Measurements from ENCODE around the gene COL19A1.

Gene COL19A1

GRCh38 chr6:70073637-70074036, 207.3 kb downstream of the COL19A1 start:
- no peak for DNase-seq

GRCh38 chr6:70079241-70079640, 212.9 kb downstream of the COL19A1 start:
- DNase-seq, result no peak

- DNase-seq, result no peak
Observed at GRCh38 chr6:70080443-70081070, 214.2 kb downstream of the COL19A1 start.

GRCh38 chr6:70082830-70083229, 216.5 kb downstream of the COL19A1 start:
- DNase-seq, result no peak

GRCh38 chr6:70086806-70087205, 220.4 kb downstream of the COL19A1 start:
- DNase-seq, result no peak

GRCh38 chr6:70094156-70094555, 227.8 kb downstream of the COL19A1 start:
- no peak for DNase-seq

- DNase-seq, result no peak
Observed at GRCh38 chr6:70099732-70100131, 233.4 kb downstream of the COL19A1 start.

GRCh38 chr6:70103798-70104197, 237.4 kb downstream of the COL19A1 start:
- no peak for DNase-seq

GRCh38 chr6:70107852-70108629, 241.7 kb downstream of the COL19A1 start:
- no peak for DNase-seq

GRCh38 chr6:70110126-70111022, 244.0 kb downstream of the COL19A1 start:
- DNase-seq, result no peak

GRCh38 chr6:70111737-70112136, 245.4 kb downstream of the COL19A1 start:
- no peak for DNase-seq

- no peak for DNase-seq
Observed at GRCh38 chr6:70112716-70113115, 246.4 kb downstream of the COL19A1 start.

- no peak for DNase-seq
Observed at GRCh38 chr6:70113171-70113570, 246.8 kb downstream of the COL19A1 start.

GRCh38 chr6:70118670-70119069, 252.3 kb downstream of the COL19A1 start:
- DNase-seq, result no peak

- DNase-seq, result no peak
Observed at GRCh38 chr6:70119218-70119835, 253.0 kb downstream of the COL19A1 start.

- no peak for DNase-seq
Observed at GRCh38 chr6:70124443-70124842, 258.1 kb downstream of the COL19A1 start.

GRCh38 chr6:70124882-70125545, 258.7 kb downstream of the COL19A1 start:
- DNase-seq, result no peak

GRCh38 chr6:70125602-70126001, 259.2 kb downstream of the COL19A1 start:
- DNase-seq, result no peak

- DNase-seq, result no peak
Observed at GRCh38 chr6:70129341-70129740, 263.0 kb downstream of the COL19A1 start.

- no peak for DNase-seq
Observed at GRCh38 chr6:70130865-70131264, 264.5 kb downstream of the COL19A1 start.

- no peak for DNase-seq
Observed at GRCh38 chr6:70131528-70131927, 265.2 kb downstream of the COL19A1 start.

- no peak for DNase-seq
Observed at GRCh38 chr6:70133246-70133645, 266.9 kb downstream of the COL19A1 start.

GRCh38 chr6:70134542-70134941, 268.2 kb downstream of the COL19A1 start:
- no peak for DNase-seq

All from activated CD8-positive, alpha-beta memory T cell treated with anti-CD3 and anti-CD28 coated beads for 24 hours (primary cell).